ENCODE measurements around the gene CCL14.
"Not testable (repeated sequence)": the region's sequence is repeated elsewhere in the genome, so short reads cannot be mapped to it uniquely, and the experiment has no call there.

The CCL14 gene

GRCh38 chr17:35949401-35949800, 37.1 kb downstream of the CCL14 start:
- DNase-seq (ENCODE audit: low read depth, low spot score), result no peak
- no peak overlapping the region for H3K4me3 ChIP-seq (ENCODE audit: low read length)

GRCh38 chr17:35948092-35948491, 38.4 kb downstream of the CCL14 start:
- H3K4me3 ChIP-seq (ENCODE audit: low read length), result no peak overlapping the region
- no peak for DNase-seq (ENCODE audit: low read depth, low spot score)

- DNase-seq (ENCODE audit: low read depth, low spot score), result peak; percentile 50
- no peak overlapping the region for H3K4me3 ChIP-seq (ENCODE audit: low read length)
These were observed 39.4 kb downstream of the CCL14 start for GRCh38 chr17:35947156-35947585.

GRCh38 chr17:35944151-35944550, 42.4 kb downstream of the CCL14 start:
- no peak overlapping the region for H3K4me3 ChIP-seq (ENCODE audit: low read length)
- no peak for DNase-seq (ENCODE audit: low read depth, low spot score)

- no peak within 1 kb of the TSS for H3K4me3 ChIP-seq (ENCODE audit: low read length)
- DNase-seq (ENCODE audit: low read depth, low spot score), result no peak
These were observed 43.0 kb downstream of the CCL14 start, which contains the start of gene LYZL6 for GRCh38 chr17:35943537-35943936. LYZL6 (minus strand) TSS chr17:35943713; CDS start chr17:35939356, 4,357 bp downstream.

GRCh38 chr17:35942588-35943186, 43.8 kb downstream of the CCL14 start:
- H3K4me3 ChIP-seq (ENCODE audit: low read length), result no peak overlapping the region
- DNase-seq (ENCODE audit: low read depth, low spot score), result no peak

GRCh38 chr17:35938492-35938891, 48.0 kb downstream of the CCL14 start:
- H3K4me3 ChIP-seq (ENCODE audit: low read length); DNase-seq (ENCODE audit: low read depth, low spot score): not testable (repeated sequence)

GRCh38 chr17:35936063-35936462, 50.5 kb downstream of the CCL14 start:
- H3K4me3 ChIP-seq (ENCODE audit: low read length), result no peak overlapping the region
- DNase-seq (ENCODE audit: low read depth, low spot score), result no peak

- DNase-seq (ENCODE audit: low read depth, low spot score), result no peak
- no peak overlapping the region for H3K4me3 ChIP-seq (ENCODE audit: low read length)
These were observed 51.8 kb downstream of the CCL14 start for GRCh38 chr17:35934760-35935159.
